Peyer's patch (tissue), 4 donors: Measurements from ENCODE around the gene LRP6.

Experiments used
- CTCF ChIP-seq, 6 experiments: fragments of 450-650 bp in 4 of 6; fragments of 200-600 bp in 2 of 6; sonication (generic) in 1 of 6; IDR thresholded peaks; one replicate each; pipeline ENCODE4 v1.5.1; 2017 to 2019; ENCODE audit warnings: antibody characterized with exemption in 6 of 6, mild to moderate bottlenecking in 3 of 6, moderate library complexity in 1 of 6
- POLR2A ChIP-seq, 2 donors: fragments of 450-650 bp; IDR thresholded peaks; one replicate each; pipeline ENCODE4 v1.5.1; 2017; ENCODE audit warnings: antibody characterized with exemption in 2 of 2, mild to moderate bottlenecking in 2 of 2, moderate library complexity in 2 of 2

GRCh38 chr12:12198124-12198523, 68.7 kb downstream of the LRP6 start:
- no peak for TF ChIP-seq CTCF (IDR thresholded peaks at IDR 0.05)
- no peak for TF ChIP-seq POLR2A (IDR thresholded peaks at IDR 0.05)
